Uterus (tissue), 2 donors: Measurements from ENCODE around the gene TAF10.

Experiments used
- CTCF ChIP-seq, 4 experiments: fragments of 200-600 bp in 2 of 4; fragments of 450-650 bp in 2 of 4; sonication (generic) in 2 of 4; IDR thresholded peaks; one replicate each; pipeline ENCODE4 v1.5.1; 2016 to 2019; ENCODE audit warnings: antibody characterized with exemption in 4 of 4, mild to moderate bottlenecking in 2 of 4, moderate library complexity in 1 of 4
- POLR2A ChIP-seq, 2 donors: fragments of 450-650 bp; IDR thresholded peaks; one replicate each; pipeline ENCODE4 v1.6.1; 2016; ENCODE audit warnings: antibody characterized with exemption in 2 of 2, mild to moderate bottlenecking in 1 of 2, moderate library complexity in 1 of 2

- TF ChIP-seq CTCF (IDR thresholded peaks at IDR 0.05) (no peak), POLR2A (IDR thresholded peaks at IDR 0.05) (no peak)
These were observed 4.0 kb upstream of the TAF10 start for GRCh38 chr11:6615882-6616585.
